AG08395 (cell line): ENCODE measurements around the gene TAB3.

Experiments
- DNase-seq: peaks from one replicate; pipeline ENCODE4 v3.0.0; 2012; ENCODE audit warnings: mixed read lengths, low spot score

TAB3 gene

GRCh38 chrX:30889147-30890140 lies at the start of gene TAB3:
TAB3 (minus strand) TSS chrX:30889254; CDS start chrX:30859588, 29,666 bp downstream.
- peak; percentile 91 for DNase-seq

- no peak for DNase-seq
Observed at GRCh38 chrX:30938295-30938694, 49.2 kb upstream of the TAB3 start.

- DNase-seq, result peak; percentile 58
Observed at GRCh38 chrX:30935985-30936384, 46.9 kb upstream of the TAB3 start.

- DNase-seq, result no peak
Observed at GRCh38 chrX:30931920-30932319, 42.9 kb upstream of the TAB3 start.

GRCh38 chrX:30930679-30931078 lies 41.6 kb upstream of the TAB3 start:
- DNase-seq, result no peak

- DNase-seq, result no peak
Observed at GRCh38 chrX:30930143-30930542, 41.1 kb upstream of the TAB3 start.

GRCh38 chrX:30920271-30920670 lies 31.2 kb upstream of the TAB3 start:
- peak; percentile 9 for DNase-seq

GRCh38 chrX:30918480-30918879 lies 29.4 kb upstream of the TAB3 start:
- DNase-seq, result no peak

GRCh38 chrX:30913492-30913891 lies 24.4 kb upstream of the TAB3 start:
- DNase-seq, result no peak

- peak; percentile 7 for DNase-seq
Observed at GRCh38 chrX:30910124-30910860, 21.2 kb upstream of the TAB3 start.

GRCh38 chrX:30906726-30907125 lies 17.7 kb upstream of the TAB3 start:
- DNase-seq, result peak; percentile 50

- no peak for DNase-seq
Observed at GRCh38 chrX:30905321-30905720, 16.3 kb upstream of the TAB3 start.

GRCh38 chrX:30904632-30905031 lies 15.6 kb upstream of the TAB3 start:
- no peak for DNase-seq

GRCh38 chrX:30904186-30904585 lies 15.1 kb upstream of the TAB3 start:
- no peak for DNase-seq

- peak; percentile 6 for DNase-seq
Observed at GRCh38 chrX:30900227-30900626, 11.2 kb upstream of the TAB3 start.

- no peak for DNase-seq
Observed at GRCh38 chrX:30898886-30899285, 9.8 kb upstream of the TAB3 start.

- no peak for DNase-seq
Observed at GRCh38 chrX:30895370-30895769, 6.3 kb upstream of the TAB3 start.

- DNase-seq, result no peak
Observed at GRCh38 chrX:30893206-30893605, 4.2 kb upstream of the TAB3 start.

GRCh38 chrX:30892591-30892990 lies 3.5 kb upstream of the TAB3 start:
- no peak for DNase-seq

GRCh38 chrX:30888526-30889146 lies 418 bp downstream of the TAB3 start:
- DNase-seq, result peak; percentile 2

GRCh38 chrX:30887721-30888120 lies 1.3 kb downstream of the TAB3 start:
- DNase-seq, result no peak

GRCh38 chrX:30887288-30887687 lies 1.8 kb downstream of the TAB3 start:
- no peak for DNase-seq

- DNase-seq, result no peak
Observed at GRCh38 chrX:30885136-30885535, 3.9 kb downstream of the TAB3 start.
